ENCODE measurements around the gene COG1. TPM values are rescaled to one million over a fixed set of nuclear protein-coding genes. Genes with fewer than 3 reads are reported as not detected.

COG1 gene
- total and polyA plus RNA-seq, 2 donors (not counting 3 experiments of a cell fraction or from before 2014, with no cell fraction given): 26.2 to 39.0 TPM

DNA sequence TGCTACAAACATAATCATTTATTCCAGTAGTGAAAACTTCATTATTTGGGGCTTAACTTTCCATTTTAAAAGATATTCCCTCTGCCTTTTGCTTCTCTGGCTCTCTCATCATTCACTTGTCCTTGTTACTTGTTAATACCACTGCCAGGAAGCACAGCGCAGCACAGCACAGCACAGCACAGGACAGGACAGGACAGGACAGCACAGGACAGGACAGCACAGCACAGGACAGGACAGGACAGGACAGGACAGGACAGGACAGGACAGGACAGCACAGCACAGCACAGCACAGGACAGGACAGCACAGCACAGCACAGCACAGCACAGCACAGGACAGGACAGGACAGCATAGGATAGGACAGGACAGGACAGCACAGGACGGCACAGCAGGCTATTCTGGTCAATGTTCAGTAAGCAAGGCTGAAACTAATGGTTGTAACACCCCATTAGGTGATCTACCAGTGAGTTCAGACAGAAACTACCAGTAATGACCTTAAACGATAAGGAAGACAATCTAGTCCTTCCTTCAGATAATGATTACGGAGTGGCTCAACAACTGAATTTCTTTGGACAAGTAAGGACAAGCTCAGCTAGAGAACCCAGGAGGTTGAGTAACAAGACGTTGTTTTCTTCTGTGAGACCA, 31.9 kb downstream of the COG1 start:
- dilution Hi-C loops (cut with MboI; ENCODE audit: extremely low pct_ligation_motif_present, low sequenced_read_pairs): no loop called here
- no peaks in the 10 kb centered on the region for H3K9me1 ChIP-seq (replicated peaks; ENCODE audit: control insufficient read depth, extremely low read depth, insufficient read depth, low read length)
- POLR2A ChIA-PET: no interaction called here

More for the DNA sequence above, 31.9 kb downstream of the COG1 start:
- H3K79me2 ChIP-seq (ENCODE audit: control insufficient read depth, insufficient read depth, low read length): peaks cover 58% of the 10 kb centered on the region
- no peak for TF ChIP-seq EZH2 (IDR thresholded peaks at IDR 0.05; ENCODE audit: borderline replicate concordance, low read depth, low read length, severe bottlenecking)
- TF ChIP-seq GATA2 (IDR thresholded peaks at IDR 0.05; ENCODE audit: insufficient read depth, insufficient read length, low read depth, low read length): no peak
- no peak for TF ChIP-seq MYC (IDR thresholded peaks at IDR 0.05; ENCODE audit: low read depth, low read length)
- TF ChIP-seq FOS (IDR thresholded peaks at IDR 0.05; ENCODE audit: borderline replicate concordance, insufficient read depth, low read length): no peak
- TF ChIP-seq POLR2A (IDR thresholded peaks at IDR 0.05; ENCODE audit: low read depth, low read length): no peak
- TF ChIP-seq, protein P1, sequence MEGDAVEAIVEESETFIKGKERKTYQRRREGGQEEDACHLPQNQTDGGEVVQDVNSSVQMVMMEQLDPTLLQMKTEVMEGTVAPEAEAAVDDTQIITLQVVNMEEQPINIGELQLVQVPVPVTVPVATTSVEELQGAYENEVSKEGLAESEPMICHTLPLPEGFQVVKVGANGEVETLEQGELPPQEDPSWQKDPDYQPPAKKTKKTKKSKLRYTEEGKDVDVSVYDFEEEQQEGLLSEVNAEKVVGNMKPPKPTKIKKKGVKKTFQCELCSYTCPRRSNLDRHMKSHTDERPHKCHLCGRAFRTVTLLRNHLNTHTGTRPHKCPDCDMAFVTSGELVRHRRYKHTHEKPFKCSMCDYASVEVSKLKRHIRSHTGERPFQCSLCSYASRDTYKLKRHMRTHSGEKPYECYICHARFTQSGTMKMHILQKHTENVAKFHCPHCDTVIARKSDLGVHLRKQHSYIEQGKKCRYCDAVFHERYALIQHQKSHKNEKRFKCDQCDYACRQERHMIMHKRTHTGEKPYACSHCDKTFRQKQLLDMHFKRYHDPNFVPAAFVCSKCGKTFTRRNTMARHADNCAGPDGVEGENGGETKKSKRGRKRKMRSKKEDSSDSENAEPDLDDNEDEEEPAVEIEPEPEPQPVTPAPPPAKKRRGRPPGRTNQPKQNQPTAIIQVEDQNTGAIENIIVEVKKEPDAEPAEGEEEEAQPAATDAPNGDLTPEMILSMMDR (IDR thresholded peaks at IDR 0.05; ENCODE audit: extremely low read depth in 1 of 2, insufficient read depth in 1 of 2, low read depth in 1 of 2, low read length in 2 of 2): no peak
- TF ChIP-seq POLR2AphosphoS5 (IDR thresholded peaks at IDR 0.05; ENCODE audit: insufficient read depth, low read depth, low read length): no peak
- no peak for TF ChIP-seq JUN (IDR thresholded peaks at IDR 0.05; ENCODE audit: borderline replicate concordance, insufficient read depth, insufficient read length, low read depth)
- TF ChIP-seq, protein P2, sequence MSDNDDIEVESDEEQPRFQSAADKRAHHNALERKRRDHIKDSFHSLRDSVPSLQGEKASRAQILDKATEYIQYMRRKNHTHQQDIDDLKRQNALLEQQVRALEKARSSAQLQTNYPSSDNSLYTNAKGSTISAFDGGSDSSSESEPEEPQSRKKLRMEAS (IDR thresholded peaks at IDR 0.05; ENCODE audit: insufficient read depth, insufficient read length): no peak
- H3K36me3 ChIP-seq (ENCODE audit: control insufficient read depth in 2 of 2, extremely low read depth in 1 of 2, insufficient read depth in 2 of 2, low read length in 2 of 2): no peaks in the 10 kb centered on the region
- no peak overlapping the region for H2AFZ ChIP-seq (ENCODE audit: low read depth, low read length)
- peaks cover 34% of the 10 kb centered on the region for H3K4me1 ChIP-seq (ENCODE audit: control insufficient read depth, extremely low read depth, insufficient read depth, low read length)
- H3K27me3 ChIP-seq (ENCODE audit: control insufficient read depth in 2 of 2, insufficient read depth in 2 of 2, low read length in 2 of 2): no peaks in the 10 kb centered on the region
- H3K4me3 ChIP-seq (replicated peaks in 1 of 3; ENCODE audit: insufficient read depth in 1 of 3, low read depth in 1 of 3, low read length in 3 of 3): no peak overlapping the region
- H3K4me2 ChIP-seq (ENCODE audit: insufficient read depth, low read length): no peak overlapping the region
- H4K20me1 ChIP-seq (replicated peaks; ENCODE audit: control insufficient read depth, extremely low read depth, insufficient read depth, low read length): no peaks in the 10 kb centered on the region
- H3K9me3 ChIP-seq (replicated peaks; ENCODE audit: control insufficient read depth, insufficient read depth, low read length): no peaks in the 10 kb centered on the region
- DNase-seq (ENCODE audit: low read depth, low spot score) (no peak), FAIRE-seq (no peak)
- peak overlapping the region; percentile 28 for H3K27ac ChIP-seq (ENCODE audit: insufficient read depth, low read depth, low read length)
- CTCF ChIA-PET: interaction anchor here (0.9 kb wide), 1 partner anchor 9 kb away, joined by 3 read pairs; no protein-coding TSS in a partner anchor
- intact Hi-C loops (cut with micrococcal nuclease): no loop called here
- BruUV-seq (replicated peaks): no TSS peak
- peak overlapping the region; percentile 4 for H3K9ac ChIP-seq (replicated peaks; ENCODE audit: extremely low read depth, insufficient read depth, low read length)

Data from endothelial cell of umbilical vein (primary cell).